ENCODE results near the gene FHL1. TPM values are rescaled to one million over a fixed set of nuclear protein-coding genes. Genes with fewer than 3 reads are reported as not detected.

Gene FHL1
- total RNA-seq, 4 donors from 2014 or later, result 85.9 to 140 (median 107) TPM

DNA sequence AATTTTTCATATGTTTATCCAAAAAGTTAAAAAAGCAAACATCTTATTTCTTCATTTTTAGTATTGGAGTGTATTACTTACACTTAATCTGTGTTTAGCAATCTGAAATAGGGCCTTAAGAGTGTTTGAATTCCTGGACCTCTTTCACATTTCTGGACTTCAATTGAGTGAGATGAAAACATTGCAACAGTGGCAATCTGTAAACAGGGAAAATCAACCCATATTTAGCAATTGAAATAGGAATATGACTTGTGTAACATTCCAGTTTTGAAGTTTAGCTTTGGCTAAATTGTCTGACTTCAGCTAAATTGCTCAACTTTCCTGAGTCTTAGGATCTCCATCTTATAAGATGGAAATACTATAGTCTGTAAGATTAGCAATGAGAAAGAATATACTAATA, 34.6 kb upstream of the FHL1 start:
- no peak overlapping the region for H3K4me3 ChIP-seq (ENCODE audit: low read depth, poor library complexity, severe bottlenecking)
- TF ChIP-seq CTCF (IDR thresholded peaks at IDR 0.05) (no peak), POLR2A (IDR thresholded peaks at IDR 0.05) (no peak)
- intact Hi-C loops (cut with DNase I; ENCODE audit: low total_unique reads), result no loop called here
- DNase-seq (ENCODE audit: low spot score in 2 of 2), result no peak

GRCh38 chrX:136115126-136115903, 32.0 kb upstream of the FHL1 start:
- whole genome bisulfite sequencing, 2 donors, result 36 to 52% methylated on average over 5 of the region's 5 CpGs
- TF ChIP-seq POLR2A (IDR thresholded peaks at IDR 0.05) (no peak), CTCF (IDR thresholded peaks at IDR 0.05) (no peak)
- H3K4me3 ChIP-seq (ENCODE audit: low read depth, poor library complexity, severe bottlenecking), result no peak overlapping the region
- no peak for DNase-seq (ENCODE audit: low spot score in 2 of 2)
- intact Hi-C loops (cut with DNase I; ENCODE audit: low total_unique reads), result no loop called here

GRCh38 chrX:136115904-136116297, 31.4 kb upstream of the FHL1 start:
- WGBS, 2 donors, result 75 to 83% methylated on average over 3 of the region's 3 CpGs
- intact Hi-C loops (cut with DNase I; ENCODE audit: low total_unique reads), result no loop called here
- no peak for DNase-seq (ENCODE audit: low spot score in 2 of 2)
- TF ChIP-seq POLR2A (IDR thresholded peaks at IDR 0.05) (no peak), CTCF (IDR thresholded peaks at IDR 0.05) (no peak)
- no peak overlapping the region for H3K4me3 ChIP-seq (ENCODE audit: low read depth, poor library complexity, severe bottlenecking)

GRCh38 chrX:136121788-136122187, 25.5 kb upstream of the FHL1 start:
- 28 to 41% methylated on average over 1 of the region's 1 CpG for WGBS, 2 donors
- no peak overlapping the region for H3K4me3 ChIP-seq (ENCODE audit: low read depth, poor library complexity, severe bottlenecking)
- TF ChIP-seq CTCF (IDR thresholded peaks at IDR 0.05) (no peak), POLR2A (IDR thresholded peaks at IDR 0.05) (no peak)
- intact Hi-C loops (cut with DNase I; ENCODE audit: low total_unique reads), result no loop called here
- no peak for DNase-seq (ENCODE audit: low spot score in 2 of 2)

DNA sequence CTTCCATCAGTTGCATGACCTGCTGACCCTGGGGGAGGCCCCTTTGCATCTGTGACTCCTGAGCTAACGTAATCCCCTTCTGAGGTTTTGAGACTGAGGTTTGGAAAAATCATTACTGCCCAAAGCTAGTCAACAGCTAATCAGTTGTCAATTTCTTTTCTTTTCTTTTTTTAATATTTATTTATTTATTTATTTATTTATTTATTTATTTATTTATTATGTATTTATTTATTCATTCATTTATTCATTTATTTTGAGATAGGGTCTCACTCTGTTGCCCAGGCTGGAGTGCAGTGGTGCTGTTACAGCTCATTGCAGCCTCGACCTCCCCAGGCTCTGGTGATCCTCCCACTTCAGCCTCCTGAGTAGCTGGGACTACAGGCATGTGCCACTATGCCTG, 25.1 kb upstream of the FHL1 start:
- TF ChIP-seq CTCF (IDR thresholded peaks at IDR 0.05) (no peak), POLR2A (IDR thresholded peaks at IDR 0.05) (no peak)
- DNase-seq (ENCODE audit: low spot score in 2 of 2), result no peak
- H3K4me3 ChIP-seq (ENCODE audit: low read depth, poor library complexity, severe bottlenecking), result no peak overlapping the region
- 69 to 70% methylated on average over 2 of the region's 2 CpGs for WGBS, 2 donors
- intact Hi-C loops (cut with DNase I; ENCODE audit: low total_unique reads), result no loop called here

DNA sequence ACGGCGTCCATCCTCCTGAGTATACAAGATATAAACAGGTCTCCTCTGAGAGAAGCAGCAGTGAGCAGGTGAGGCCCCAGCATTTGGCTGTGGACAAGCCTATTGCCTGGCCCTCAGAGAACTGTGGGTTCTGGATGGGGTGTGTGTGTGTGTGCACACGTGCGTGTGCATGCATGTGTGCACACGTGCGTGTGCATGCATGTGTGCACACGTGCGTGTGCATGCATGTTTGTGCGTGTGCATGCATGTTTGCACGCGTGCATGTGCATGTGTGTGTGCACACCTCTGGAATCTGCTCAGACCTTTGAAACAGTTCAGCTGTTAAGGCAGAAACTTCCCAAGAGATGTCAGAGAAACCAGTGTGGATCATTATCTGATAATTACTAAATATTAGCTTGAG, 22.2 kb upstream of the FHL1 start:
- intact Hi-C loops (cut with DNase I; ENCODE audit: low total_unique reads), result no loop called here
- no peak for TF ChIP-seq CTCF (IDR thresholded peaks at IDR 0.05)
- TF ChIP-seq POLR2A (IDR thresholded peaks at IDR 0.05), result no peak
- WGBS, 2 donors, result 75 to 91% methylated on average over 11 of the region's 11 CpGs
- H3K4me3 ChIP-seq (ENCODE audit: low read depth, poor library complexity, severe bottlenecking), result no peak overlapping the region
- DNase-seq (ENCODE audit: low spot score in 2 of 2), result no peak

Data from lower leg skin (tissue), 4 donors.